Smooth muscle cell (in vitro differentiated cells): ENCODE measurements around the gene TBPL1. TPM values are rescaled to one million over a fixed set of nuclear protein-coding genes. Genes with fewer than 3 reads are reported as not detected.
"Not testable (repeated sequence)": the region's sequence is repeated elsewhere in the genome, so short reads cannot be mapped to it uniquely, and the experiment has no call there.

Experiments
- DNase-seq: peaks from one replicate; lab custom pipeline; 2025; ENCODE audit not compliant: unreplicated experiment; lab: John Stamatoyannopoulos, UW
- H2AFZ ChIP-seq: fragments of 200-600 bp; sonication (generic); 2 replicates; pipeline ENCODE4 v1.6.0; 2016; ENCODE audit warnings: antibody characterized with exemption, low read depth, mild to moderate bottlenecking
- H3F3A ChIP-seq: fragments of 200-600 bp; sonication (generic); 2 replicates; pipeline ENCODE4 v1.6.0; 2017; ENCODE audit warnings: antibody characterized with exemption, low read depth
- H3K27ac ChIP-seq: fragments of 200-600 bp; sonication (generic); 2 replicates; pipeline ENCODE4 v1.5.1; 2016; ENCODE audit warnings: low read depth, mild to moderate bottlenecking
- H3K27me3 ChIP-seq: fragments of 200-600 bp; sonication (generic); 2 replicates; pipeline ENCODE4 v1.6.1; 2016; ENCODE audit warnings: low read depth, mild to moderate bottlenecking
- H3K36me3 ChIP-seq: fragments of 200-600 bp; sonication (generic); 2 replicates; pipeline ENCODE4 v1.5.1; 2016; ENCODE audit warnings: low read depth
- H3K4me1 ChIP-seq: fragments of 200-600 bp; sonication (generic); 2 replicates; pipeline ENCODE4 v1.5.1; 2016; ENCODE audit warnings: low read depth
- H3K4me2 ChIP-seq: fragments of 200-600 bp; sonication (generic); 2 replicates; pipeline ENCODE4 v1.6.0; 2016; ENCODE audit warnings: mild to moderate bottlenecking
- H3K4me3 ChIP-seq: fragments of 200-600 bp; sonication (generic); 2 replicates; pipeline ENCODE4 v1.5.1; 2016; ENCODE audit warnings: mild to moderate bottlenecking
- H3K79me2 ChIP-seq: fragments of 200-600 bp; sonication (generic); 2 replicates; pipeline ENCODE4 v1.6.0; 2016; ENCODE audit warnings: low read depth, mild to moderate bottlenecking
- H3K9ac ChIP-seq: fragments of 200-600 bp; sonication (generic); 2 replicates; pipeline ENCODE4 v1.6.0; 2016; ENCODE audit warnings: low read depth
- H3K9me3 ChIP-seq: fragments of 200-600 bp; sonication (generic); replicated peaks from 2 replicates; pipeline ENCODE4 v1.5.1; 2016; ENCODE audit warnings: low read depth
- H4K20me1 ChIP-seq: fragments of 200-600 bp; sonication (generic); 2 replicates; pipeline ENCODE4 v1.6.0; 2016; ENCODE audit warnings: low read depth
- CTCF ChIP-seq: fragments of 200-600 bp; sonication (generic); IDR thresholded peaks from 2 replicates; pipeline ENCODE4 v1.5.1; 2017; ENCODE audit warnings: borderline replicate concordance, mild to moderate bottlenecking, antibody characterized with exemption; ENCODE audit not compliant: insufficient read depth, poor library complexity, severe bottlenecking
- WGBS: methylation state at CpG from one replicate; pipeline ENCODE4 v1.1.7; 2016; ENCODE audit warnings: low lambda C conversion rate; 5-methylcytosine and 5-hydroxymethylcytosine counted together
- polyA plus RNA-seq: library from polyadenylated mRNA; unstranded; fragments of >200 nt; fragmentation: Nextera tagmentation; extraction: Ambion mirVana; gene quantifications from 2 replicates; pipeline ENCODE4 v1.2.1, GENCODE V29; 2016
- total RNA-seq: library from RNA; depleted of rRNA; stranded (reverse); fragments of >200 nt; gene quantifications from 2 replicates; pipeline ENCODE4 v1.2.3, GENCODE V29; 2014

The TBPL1 gene
- total and polyA plus RNA-seq, 2 experiments from 2014 or later: 35.2 to 46.9 TPM

GRCh38 chr6:133973109-133973971 lies 20.3 kb downstream of the TBPL1 start:
- 0% methylated on average over 4 of the region's 4 CpGs for WGBS
- Histone ChIP-seq H2AFZ (no peak overlapping the region), H3K9ac (no peak overlapping the region), H3K9me3 (no peaks in the 10 kb centered on the region), H3K4me2 (no peak overlapping the region), H3K27ac (no peak overlapping the region), H3K4me1 (no peaks in the 10 kb centered on the region), H3K36me3 (no peaks in the 10 kb centered on the region), H3K79me2 (peaks cover 85% of the 10 kb centered on the region), H4K20me1 (peaks cover 94% of the 10 kb centered on the region), H3K4me3 (no peak overlapping the region), H3F3A (no peaks in the 10 kb centered on the region), H3K27me3 (no peaks in the 10 kb centered on the region)
- DNase-seq: no peak
- peak; percentile 77 for TF ChIP-seq CTCF

DNA sequence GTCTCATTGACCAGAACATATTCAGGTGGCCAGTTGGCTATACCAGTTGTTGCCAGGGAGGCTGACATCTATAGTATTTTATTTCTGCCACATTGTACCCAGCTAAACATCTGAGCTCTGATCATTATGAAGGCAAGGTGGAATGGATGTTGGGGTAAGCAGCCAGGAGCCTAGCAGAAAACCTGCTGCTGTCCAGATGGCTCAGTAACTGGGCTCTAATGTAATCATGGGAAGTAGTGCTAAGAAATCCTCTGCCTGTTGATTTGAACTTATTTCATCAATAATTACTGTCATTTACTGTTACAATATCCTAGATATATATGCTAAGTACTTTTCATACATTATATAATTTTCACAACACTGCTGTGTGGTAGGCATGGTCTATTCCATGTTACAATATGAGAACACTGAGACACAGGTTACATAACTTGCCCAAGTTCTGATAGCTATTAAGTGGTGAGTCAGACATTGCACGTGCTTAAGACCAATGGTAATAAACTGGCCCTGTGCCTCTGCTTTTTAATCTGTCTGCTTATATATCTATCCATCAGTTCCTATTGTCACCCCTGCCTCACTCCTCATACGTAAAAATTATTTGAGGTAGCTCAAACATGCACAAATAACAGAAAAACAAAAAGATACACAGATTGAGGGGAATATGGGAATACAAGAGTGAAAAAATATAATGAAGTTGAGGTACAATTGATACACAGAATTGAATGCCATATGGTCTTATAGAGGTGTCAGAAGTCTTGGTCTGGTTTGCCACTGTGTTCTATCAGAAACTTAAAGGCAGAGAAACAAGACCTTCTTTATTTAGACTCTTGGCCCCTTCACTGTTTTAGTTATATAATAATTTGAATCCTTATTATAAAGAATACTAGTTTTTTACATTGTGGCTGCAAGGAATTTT lies 25.2 kb downstream of the TBPL1 start:
- WGBS: 33% methylated on average over 2 of the region's 2 CpGs
- H3K27me3 ChIP-seq: no peaks in the 10 kb centered on the region
- H3K27ac ChIP-seq: no peak overlapping the region
- H3K4me1 ChIP-seq: no peaks in the 10 kb centered on the region
- H4K20me1 ChIP-seq: peaks cover 90% of the 10 kb centered on the region
- no peak overlapping the region for H3K4me2 ChIP-seq
- no peaks in the 10 kb centered on the region for H3K36me3 ChIP-seq
- no peaks in the 10 kb centered on the region for H3K9me3 ChIP-seq
- no peak for DNase-seq
- no peaks in the 10 kb centered on the region for H3F3A ChIP-seq
- H3K4me3 ChIP-seq: no peak overlapping the region
- H2AFZ ChIP-seq: no peak overlapping the region
- no peak for TF ChIP-seq CTCF
- H3K9ac ChIP-seq: no peak overlapping the region
- H3K79me2 ChIP-seq: peaks cover 54% of the 10 kb centered on the region

- H3K9me3 ChIP-seq: no peaks in the 10 kb centered on the region
- no peaks in the 10 kb centered on the region for H3K27me3 ChIP-seq
- H4K20me1 ChIP-seq: peaks cover 90% of the 10 kb centered on the region
- H3F3A ChIP-seq: no peaks in the 10 kb centered on the region
- no peak overlapping the region for H3K4me2 ChIP-seq
- TF ChIP-seq CTCF: no peak
- H3K4me3 ChIP-seq: no peak overlapping the region
- no peak for DNase-seq
- H3K27ac ChIP-seq: no peak overlapping the region
- H2AFZ ChIP-seq: no peak overlapping the region
- H3K4me1 ChIP-seq: peaks cover 3% of the 10 kb centered on the region
- H3K9ac ChIP-seq: no peak overlapping the region
- peaks cover 51% of the 10 kb centered on the region for H3K79me2 ChIP-seq
- WGBS: 51% methylated on average over 2 of the region's 2 CpGs
- no peaks in the 10 kb centered on the region for H3K36me3 ChIP-seq
Measured at GRCh38 chr6:133978896-133979240, 25.8 kb downstream of the TBPL1 start.

DNA sequence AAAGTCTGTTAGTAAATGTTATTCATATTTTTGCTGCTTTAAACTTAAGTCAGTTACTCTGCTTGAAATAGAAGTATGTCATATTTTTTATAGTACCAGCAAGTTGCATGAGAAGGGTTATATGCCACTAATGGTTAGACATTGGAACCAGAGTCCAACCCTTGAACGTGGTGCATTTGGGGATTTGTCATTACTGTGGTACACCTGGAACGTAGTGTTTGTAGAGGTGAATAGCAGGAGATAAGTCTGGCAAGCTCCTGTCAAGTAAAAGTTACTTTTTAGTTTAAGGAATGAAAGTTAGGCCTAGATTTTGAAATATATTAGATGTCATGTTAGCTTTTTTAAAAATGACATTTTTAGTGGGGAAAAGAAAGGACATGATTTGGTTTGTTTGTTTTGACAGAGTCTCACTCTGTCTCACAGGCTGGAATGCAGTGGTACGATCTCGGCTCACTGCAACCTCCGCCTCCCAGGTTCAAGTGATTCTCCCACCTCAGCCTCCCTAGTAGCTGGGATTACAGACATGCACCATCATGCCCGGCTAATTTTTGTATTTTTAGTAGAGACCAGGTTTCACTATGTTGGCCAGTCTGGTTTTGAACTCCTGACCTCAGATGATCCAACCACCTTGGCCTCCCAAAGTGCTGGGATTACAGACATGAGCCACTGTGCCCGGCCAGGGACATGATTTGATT lies 26.4 kb downstream of the TBPL1 start:
- H2AFZ ChIP-seq, H3K36me3 ChIP-seq, H3K27me3 ChIP-seq, DNase-seq, H3K4me1 ChIP-seq, H3K4me2 ChIP-seq, H3K4me3 ChIP-seq, H3K27ac ChIP-seq, H3K9me3 ChIP-seq, H3K9ac ChIP-seq, H3F3A ChIP-seq: not testable (repeated sequence)
- Histone ChIP-seq H3K79me2 (peaks cover 46% of the 10 kb centered on the region), H4K20me1 (peaks cover 89% of the 10 kb centered on the region)
- 87% methylated on average over 7 of the region's 7 CpGs for WGBS
